Thoracic aorta endothelial cell (primary cell): ENCODE data around the gene RPL34. TPM values are rescaled to one million over a fixed set of nuclear protein-coding genes. Genes with fewer than 3 reads are reported as not detected.

Experiments
- small RNA-seq: library from RNA; depleted of rRNA; stranded (forward); fragments of <200 nt; gene quantifications from one replicate; pipeline ENCODE3, GENCODE V24; 2012
- total RNA-seq: library from RNA; depleted of rRNA; stranded (reverse); fragments of >200 nt; gene quantifications from 2 replicates; pipeline ENCODE4 v1.2.3, GENCODE V29; 2012

The RPL34 gene
- 686 and 765 TPM in 2 replicates for total RNA-seq

GRCh38 chr4:108620101-108620932 lies at the start of gene RPL34:
RPL34 (plus strand) TSS chr4:108620576; CDS start chr4:108621960, 1,384 bp downstream.

GRCh38 chr4:108650212-108651013 lies 30.0 kb downstream of the RPL34 start, which contains the start of gene OSTC:
OSTC (plus strand) TSS chr4:108650599; CDS start chr4:108650656, 57 bp downstream.

Small RNA genes within 50 kb of the gene (small RNA-seq; reads per million reads assigned to genes)
- gene RNU6-431P = not detected

Other genes with a start within 250 kb of the RPL34 start
- 256 and 285 TPM in 2 replicates for gene OSTC, start 30.0 kb downstream of the RPL34 start, total RNA-seq
- 0.22 and 0.27 TPM in 2 replicates for gene ETNPPL, start 142.5 kb downstream of the RPL34 start, total RNA-seq